HepG2 (cell line): Measurements from ENCODE around the gene ROBO3. TPM values are rescaled to one million over a fixed set of nuclear protein-coding genes. Genes with fewer than 3 reads are reported as not detected.

Experiments used
- DMAP1 ChIP-seq: IDR thresholded peaks from 2 replicates; pipeline ENCODE4 v1.6.1; 2016
- EZH2 ChIP-seq: conservative IDR thresholded peaks from 2 replicates; pipeline ENCODE4 v1.6.1; 2012; ENCODE audit warnings: mild to moderate bottlenecking, low read depth, low read length, moderate library complexity
- GLMP ChIP-seq: sonication (generic); formaldehyde crosslinking; IDR thresholded peaks from 2 replicates; pipeline ENCODE4 v1.9.0; 2021; ENCODE audit warnings: missing genetic modification reagents, mild to moderate bottlenecking, borderline replicate concordance
- JARID2 ChIP-seq: sonication (generic); formaldehyde crosslinking; IDR thresholded peaks from 2 replicates; pipeline ENCODE4 v1.8.1; 2023; ENCODE audit warnings: missing genetic modification reagents, inconsistent platforms; ENCODE audit not compliant: insufficient replicate concordance
- JUND ChIP-seq: sonication (generic); formaldehyde crosslinking; IDR thresholded peaks from 2 replicates; pipeline ENCODE4 v1.8.0; 2022; ENCODE audit warnings: mild to moderate bottlenecking, missing genetic modification reagents
- KMT2A ChIP-seq: sonication (generic); formaldehyde crosslinking; IDR thresholded peaks from 2 replicates; pipeline ENCODE4 v1.4.0; 2020; ENCODE audit warnings: missing genetic modification reagents
- NR2C2 ChIP-seq: sonication (generic); formaldehyde crosslinking; IDR thresholded peaks from 2 replicates; pipeline ENCODE4 v1.4.0; 2020; ENCODE audit warnings: missing genetic modification reagents, mild to moderate bottlenecking, moderate library complexity, borderline replicate concordance
- PPARG ChIP-seq: conservative IDR thresholded peaks from 2 replicates; pipeline ENCODE4 v1.6.1; 2016; ENCODE audit warnings: missing biosample characterization, missing genetic modification reagents
- REPIN1 ChIP-seq: sonication (generic); formaldehyde crosslinking; IDR thresholded peaks from 2 replicates; pipeline ENCODE4 v1.8.0; 2022; ENCODE audit warnings: missing genetic modification reagents, low read depth, mild to moderate bottlenecking, borderline replicate concordance
- TBX3 ChIP-seq: fragments of 450-650 bp; IDR thresholded peaks from 2 replicates; pipeline ENCODE4 v1.6.1; 2017; ENCODE audit warnings: antibody characterized with exemption, mild to moderate bottlenecking, inconsistent platforms, borderline replicate concordance
- ZNF10 ChIP-seq: sonication (generic); formaldehyde crosslinking; IDR thresholded peaks from 2 replicates; pipeline ENCODE4 v1.4.0; 2020; ENCODE audit warnings: mild to moderate bottlenecking, low read depth, missing genetic modification reagents, borderline replicate concordance
- ZNF17 ChIP-seq: sonication (generic); formaldehyde crosslinking; IDR thresholded peaks from 2 replicates; pipeline ENCODE4 v1.5.0; 2020; ENCODE audit warnings: mild to moderate bottlenecking, missing genetic modification reagents
- ZNF20 ChIP-seq: sonication (generic); formaldehyde crosslinking; IDR thresholded peaks from 2 replicates; pipeline ENCODE4 v1.4.0; 2020; ENCODE audit warnings: mild to moderate bottlenecking, moderate library complexity, missing genetic modification reagents
- ZNF296 ChIP-seq: sonication (generic); formaldehyde crosslinking; conservative IDR thresholded peaks from 2 replicates; pipeline ENCODE4 v1.5.0; 2020; ENCODE audit warnings: mild to moderate bottlenecking, missing genetic modification reagents
- ZNF350 ChIP-seq: sonication (generic); formaldehyde crosslinking; IDR thresholded peaks from 2 replicates; pipeline ENCODE4 v1.4.0; 2020; ENCODE audit warnings: mild to moderate bottlenecking, low read depth, missing genetic modification reagents, borderline replicate concordance
- ZNF446 ChIP-seq: sonication (generic); formaldehyde crosslinking; IDR thresholded peaks from 2 replicates; pipeline ENCODE4 v1.5.0; 2020; ENCODE audit warnings: mild to moderate bottlenecking, missing genetic modification reagents
- ZNF740 ChIP-seq: sonication (generic); formaldehyde crosslinking; IDR thresholded peaks from 2 replicates; pipeline ENCODE4 v1.4.0; 2020; ENCODE audit warnings: missing genetic modification reagents
- ZNF749 ChIP-seq: sonication (generic); formaldehyde crosslinking; IDR thresholded peaks from 2 replicates; pipeline ENCODE4 v1.8.0; 2022; ENCODE audit warnings: mild to moderate bottlenecking, missing genetic modification reagents, moderate library complexity, borderline replicate concordance
- ZNF776 ChIP-seq: sonication (generic); formaldehyde crosslinking; IDR thresholded peaks from 2 replicates; pipeline ENCODE4 v1.4.0; 2020; ENCODE audit warnings: mild to moderate bottlenecking, missing genetic modification reagents
- ZNF850 ChIP-seq: sonication (generic); formaldehyde crosslinking; conservative IDR thresholded peaks from 2 replicates; pipeline ENCODE4 v1.9.0; 2021; ENCODE audit warnings: mild to moderate bottlenecking, missing genetic modification reagents
- ZSCAN25 ChIP-seq: sonication (generic); formaldehyde crosslinking; IDR thresholded peaks from 2 replicates; pipeline ENCODE4 v1.8.0; 2022; ENCODE audit warnings: mild to moderate bottlenecking, missing genetic modification reagents
- ZUFSP ChIP-seq: sonication (generic); formaldehyde crosslinking; IDR thresholded peaks from 2 replicates; pipeline ENCODE4 v1.9.0; 2021; ENCODE audit warnings: missing genetic modification reagents, mild to moderate bottlenecking, borderline replicate concordance
- polyA plus RNA-seq, 8 experiments: library from polyadenylated mRNA; depleted of rRNA in 3 of 8; stranded (reverse) in 7 of 8; unstranded in 1 of 8; fragments of >200 nt; fragmentation: Illumina TruSeq in 4 of 8; extraction: Trizol in 4 of 8; gene quantifications; 2 replicates each; pipeline versions ENCODE4 v1.2.1 to v1.2.3, GENCODE V29; 2011 to 2016; ENCODE audit warnings: low read depth in 4 of 8, missing spikeins in 1 of 8, mixed read lengths in 1 of 8; ENCODE audit not compliant: insufficient read depth in 1 of 8
- total RNA-seq, 5 experiments: library from RNA; depleted of rRNA; stranded (reverse); fragments of >200 nt; fragmentation: Illumina TruSeq; extraction: Trizol; gene quantifications; 2 replicates each; pipeline ENCODE4 v1.2.3, GENCODE V29; 2016; ENCODE audit warnings: low read depth in 1 of 5
- TF ChIP-seq, protein P1 (sequence below): sonication (generic); formaldehyde crosslinking; IDR thresholded peaks from 2 replicates; pipeline ENCODE4 v1.8.1; 2023; ENCODE audit warnings: mild to moderate bottlenecking, missing genetic modification reagents
- TF ChIP-seq, protein P2 (sequence below): sonication (generic); formaldehyde crosslinking; IDR thresholded peaks from 2 replicates; pipeline ENCODE4 v1.4.0; 2020; ENCODE audit warnings: mild to moderate bottlenecking, low read depth, missing genetic modification reagents

Gene ROBO3
- total and polyA plus RNA-seq, 2 of the 13 experiments (the other 11 are each of a cell fraction or from before 2014, with no cell fraction given): 0.07 to 2.4 TPM

DNA sequence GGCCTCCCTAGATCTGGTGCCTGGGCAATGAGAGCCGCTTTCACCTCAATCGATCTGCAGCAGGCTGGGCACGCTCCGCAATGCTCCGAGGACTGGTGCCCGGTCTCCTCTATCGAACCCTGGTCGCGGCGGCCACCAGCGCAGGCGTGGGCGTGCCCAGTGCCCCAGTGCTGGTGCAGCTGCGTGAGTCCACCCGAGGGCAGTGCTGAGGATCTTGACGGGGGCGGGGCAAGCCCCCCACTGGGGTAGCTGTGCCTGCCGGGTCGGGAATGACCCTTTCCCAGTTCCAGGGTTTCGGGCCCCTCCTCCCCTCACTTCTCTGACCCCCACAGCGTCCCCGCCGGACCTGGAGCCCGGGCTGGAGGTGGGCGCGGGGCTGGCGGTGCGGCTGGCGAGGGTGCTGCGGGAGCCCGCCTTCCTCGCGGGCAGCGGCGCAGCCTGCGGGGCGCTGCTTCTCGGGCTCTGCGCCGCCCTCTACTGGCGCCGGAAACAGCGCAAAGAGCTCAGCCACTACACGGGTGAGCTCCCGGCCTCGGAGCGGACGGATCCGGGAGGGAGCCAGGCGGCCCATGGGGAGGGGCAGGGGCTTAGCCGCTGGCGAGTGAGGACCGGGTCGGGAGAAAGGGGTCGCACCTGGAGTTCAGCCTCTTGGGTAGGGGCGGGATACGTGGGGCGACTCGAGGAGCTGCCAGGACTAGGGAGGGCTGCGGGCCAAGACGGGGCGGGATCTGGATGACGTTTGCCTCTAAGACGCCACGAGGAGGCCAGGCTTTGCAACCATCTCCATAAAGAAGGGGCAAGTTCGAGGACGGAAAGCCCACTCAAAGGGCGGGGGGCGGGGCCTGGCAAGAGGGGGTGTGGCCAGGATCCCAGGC is 10.9 kb downstream of the ROBO3 start (continued):
- TF ChIP-seq, protein P1, sequence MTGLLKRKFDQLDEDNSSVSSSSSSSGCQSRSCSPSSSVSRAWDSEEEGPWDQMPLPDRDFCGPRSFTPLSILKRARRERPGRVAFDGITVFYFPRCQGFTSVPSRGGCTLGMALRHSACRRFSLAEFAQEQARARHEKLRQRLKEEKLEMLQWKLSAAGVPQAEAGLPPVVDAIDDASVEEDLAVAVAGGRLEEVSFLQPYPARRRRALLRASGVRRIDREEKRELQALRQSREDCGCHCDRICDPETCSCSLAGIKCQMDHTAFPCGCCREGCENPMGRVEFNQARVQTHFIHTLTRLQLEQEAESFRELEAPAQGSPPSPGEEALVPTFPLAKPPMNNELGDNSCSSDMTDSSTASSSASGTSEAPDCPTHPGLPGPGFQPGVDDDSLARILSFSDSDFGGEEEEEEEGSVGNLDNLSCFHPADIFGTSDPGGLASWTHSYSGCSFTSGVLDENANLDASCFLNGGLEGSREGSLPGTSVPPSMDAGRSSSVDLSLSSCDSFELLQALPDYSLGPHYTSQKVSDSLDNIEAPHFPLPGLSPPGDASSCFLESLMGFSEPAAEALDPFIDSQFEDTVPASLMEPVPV (CRISPR knock-in tag): peak; percentile 55; the same call in 1 of the 2 replicates
- TF ChIP-seq, protein P2, sequence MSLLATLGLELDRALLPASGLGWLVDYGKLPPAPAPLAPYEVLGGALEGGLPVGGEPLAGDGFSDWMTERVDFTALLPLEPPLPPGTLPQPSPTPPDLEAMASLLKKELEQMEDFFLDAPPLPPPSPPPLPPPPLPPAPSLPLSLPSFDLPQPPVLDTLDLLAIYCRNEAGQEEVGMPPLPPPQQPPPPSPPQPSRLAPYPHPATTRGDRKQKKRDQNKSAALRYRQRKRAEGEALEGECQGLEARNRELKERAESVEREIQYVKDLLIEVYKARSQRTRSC (CRISPR knock-in tag): no peak
- TF ChIP-seq DMAP1 (CRISPR knock-in tag) (no peak), ZNF850 (no peak), ZNF740 (CRISPR knock-in tag) (no peak), PPARG (CRISPR knock-in tag) (no peak), GLMP (CRISPR knock-in tag) (no peak), ZNF776 (CRISPR knock-in tag) (peak; percentile 50; the same call in 1 of the 2 replicates), TBX3 (no peak), ZNF749 (no peak), KMT2A (CRISPR knock-in tag) (no peak), ZNF17 (CRISPR knock-in tag) (no peak), REPIN1 (CRISPR knock-in tag) (peak; percentile 79; the same call in 1 of the 2 replicates), JARID2 (CRISPR knock-in tag) (no peak), ZNF10 (CRISPR knock-in tag) (no peak), EZH2 (no peak), ZNF350 (CRISPR knock-in tag) (peak; percentile 34; the same call in 1 of the 2 replicates), ZNF296 (CRISPR knock-in tag) (no peak), NR2C2 (no peak), ZSCAN25 (CRISPR knock-in tag) (no peak), ZNF446 (0 out of 2 replicates have a peak, but pooled peaks have one; percentile 45), JUND (no peak), ZUFSP (CRISPR knock-in tag) (no peak), ZNF20 (no peak)
